Keratinocyte (primary cell): Measurements from ENCODE around the gene TRPM6.

Experiments used
- CTCF ChIP-seq, 3 experiments: IDR thresholded peaks in 1 of 3; conservative IDR thresholded peaks in 1 of 3; optimal IDR thresholded peaks in 1 of 3; 2 replicates in 2 of 3; 3 replicates in 1 of 3; pipeline versions ENCODE3 to v1.5.1; 2011; ENCODE audit warnings: low read length in 3 of 3, mild to moderate bottlenecking in 3 of 3, moderate library complexity in 2 of 3, control low read depth in 1 of 3, inconsistent platforms in 1 of 3; ENCODE audit not compliant: insufficient read depth in 2 of 3; ENCODE audit errors: extremely low read depth in 1 of 3
- EZH2 ChIP-seq: IDR thresholded peaks from one replicate; pipeline ENCODE4 v1.6.1; 2012; ENCODE audit warnings: inconsistent platforms, mild to moderate bottlenecking, low read length, moderate library complexity

GRCh38 chr9:74755999-74756398 lies 131.7 kb downstream of the TRPM6 start:
- no peak for TF ChIP-seq CTCF (optimal IDR thresholded peaks at IDR 0.05 in 1 of 3, IDR thresholded peaks at IDR 0.05 in 1 of 3, conservative IDR thresholded peaks at IDR 0.05 in 1 of 3; ENCODE audit: extremely low read depth in 1 of 3, insufficient read depth in 2 of 3, low read length in 3 of 3)
- no peak for TF ChIP-seq EZH2
